Measurements from ENCODE around the gene EDC3.
"Not testable (repeated sequence)": the region's sequence is repeated elsewhere in the genome, so short reads cannot be mapped to it uniquely, and the experiment has no call there.

Gene EDC3

GRCh38 chr15:74611834-74612233 is 84.0 kb downstream of the EDC3 start:
- no peak for DNase-seq (ENCODE audit: low read depth)

- DNase-seq (ENCODE audit: low read depth) = no peak
These were observed 84.5 kb downstream of the EDC3 start for GRCh38 chr15:74611341-74611740.

DNA sequence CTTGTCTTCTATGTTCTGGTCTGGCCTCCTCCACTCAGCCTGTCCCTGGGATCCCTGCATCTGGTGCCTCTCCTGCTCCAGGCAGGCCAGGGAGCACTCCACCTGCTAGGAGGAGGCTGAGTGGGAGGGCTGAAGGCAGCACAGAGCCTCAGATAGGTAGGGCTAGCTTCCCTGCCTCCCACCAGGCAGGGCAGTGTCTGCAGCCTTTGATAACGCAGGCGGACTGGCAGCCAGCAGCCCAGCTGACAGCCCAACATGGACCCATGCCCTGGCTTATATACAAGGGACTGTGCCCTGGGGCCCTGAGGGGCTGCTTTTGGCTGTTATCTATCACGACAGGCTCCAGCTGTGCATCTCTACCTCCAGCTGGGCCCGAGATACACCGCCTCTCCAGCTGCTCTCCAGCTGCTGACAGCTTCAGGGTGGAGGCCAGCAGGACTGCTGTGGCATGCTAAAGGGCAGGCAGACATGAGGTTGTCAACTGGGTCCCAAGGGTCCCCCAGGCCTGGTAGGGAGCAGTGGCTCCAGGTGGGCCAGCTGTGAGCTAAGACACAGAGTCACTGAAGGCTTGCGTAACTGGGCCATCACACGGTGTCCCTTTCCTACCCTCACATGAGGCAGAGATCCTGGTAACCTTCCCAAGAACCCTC is 85.4 kb downstream of the EDC3 start:
- DNase-seq (ENCODE audit: low read depth) = no peak

GRCh38 chr15:74609938-74610301 is 85.9 kb downstream of the EDC3 start:
- DNase-seq (ENCODE audit: low read depth) = no peak

GRCh38 chr15:74608786-74609185 is 87.0 kb downstream of the EDC3 start:
- DNase-seq (ENCODE audit: low read depth) = no peak

DNA sequence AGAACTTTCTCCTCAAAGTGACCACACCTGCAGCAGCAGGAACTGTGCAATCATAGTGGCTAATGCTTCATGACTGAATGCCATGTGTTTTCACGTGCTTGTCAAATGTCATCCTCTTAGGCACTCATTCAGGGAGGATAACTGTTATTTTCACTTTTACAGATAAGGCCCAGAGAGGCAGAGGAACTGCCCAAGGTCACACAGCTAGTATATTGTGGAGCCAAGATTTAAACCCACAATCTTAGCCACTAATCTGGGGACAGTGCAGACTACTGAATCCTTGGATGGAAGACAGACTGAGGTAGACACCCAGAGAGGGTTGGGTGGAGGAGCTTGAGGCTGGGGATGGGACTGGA is 90.1 kb downstream of the EDC3 start:
- no peak for DNase-seq (ENCODE audit: low read depth)

DNA sequence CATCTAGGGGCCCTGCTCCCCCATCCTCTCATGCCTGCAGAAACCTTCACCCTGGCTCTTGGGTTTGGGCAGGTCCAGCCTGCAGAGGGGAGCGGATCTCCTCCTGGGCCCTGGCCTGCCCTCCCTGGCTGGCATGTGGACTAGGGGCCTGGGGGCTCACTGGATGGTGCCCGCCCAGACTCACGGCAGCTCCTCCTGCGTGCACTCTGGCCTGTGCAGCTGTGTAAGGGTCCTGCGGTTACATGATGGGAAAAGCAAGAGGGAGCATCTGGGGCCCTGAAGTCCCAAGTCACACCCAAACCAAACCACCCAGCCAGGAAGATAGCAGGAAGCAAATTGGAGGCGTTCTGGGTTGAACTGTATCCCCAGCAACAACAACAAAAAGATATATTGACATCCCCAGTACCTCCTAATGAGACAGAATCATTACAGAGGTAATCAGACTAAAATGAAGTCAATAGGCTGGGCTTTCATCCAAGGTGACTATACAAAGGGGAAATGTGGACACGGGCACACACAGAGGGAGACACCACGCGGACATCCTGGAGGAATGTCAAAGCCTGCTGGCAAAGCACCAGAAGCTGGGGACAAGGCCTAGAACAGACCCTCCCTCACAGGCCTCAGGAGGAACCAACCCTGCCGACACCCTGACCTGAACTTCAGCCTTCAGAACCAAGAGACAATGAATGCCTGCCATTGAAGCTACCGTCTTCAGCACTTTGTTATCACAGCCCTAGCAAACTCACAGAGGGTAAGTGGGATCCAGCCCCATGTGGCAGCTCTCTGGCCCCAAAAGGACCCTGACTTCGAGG is 90.6 kb downstream of the EDC3 start:
- no peak for DNase-seq (ENCODE audit: low read depth)

DNA sequence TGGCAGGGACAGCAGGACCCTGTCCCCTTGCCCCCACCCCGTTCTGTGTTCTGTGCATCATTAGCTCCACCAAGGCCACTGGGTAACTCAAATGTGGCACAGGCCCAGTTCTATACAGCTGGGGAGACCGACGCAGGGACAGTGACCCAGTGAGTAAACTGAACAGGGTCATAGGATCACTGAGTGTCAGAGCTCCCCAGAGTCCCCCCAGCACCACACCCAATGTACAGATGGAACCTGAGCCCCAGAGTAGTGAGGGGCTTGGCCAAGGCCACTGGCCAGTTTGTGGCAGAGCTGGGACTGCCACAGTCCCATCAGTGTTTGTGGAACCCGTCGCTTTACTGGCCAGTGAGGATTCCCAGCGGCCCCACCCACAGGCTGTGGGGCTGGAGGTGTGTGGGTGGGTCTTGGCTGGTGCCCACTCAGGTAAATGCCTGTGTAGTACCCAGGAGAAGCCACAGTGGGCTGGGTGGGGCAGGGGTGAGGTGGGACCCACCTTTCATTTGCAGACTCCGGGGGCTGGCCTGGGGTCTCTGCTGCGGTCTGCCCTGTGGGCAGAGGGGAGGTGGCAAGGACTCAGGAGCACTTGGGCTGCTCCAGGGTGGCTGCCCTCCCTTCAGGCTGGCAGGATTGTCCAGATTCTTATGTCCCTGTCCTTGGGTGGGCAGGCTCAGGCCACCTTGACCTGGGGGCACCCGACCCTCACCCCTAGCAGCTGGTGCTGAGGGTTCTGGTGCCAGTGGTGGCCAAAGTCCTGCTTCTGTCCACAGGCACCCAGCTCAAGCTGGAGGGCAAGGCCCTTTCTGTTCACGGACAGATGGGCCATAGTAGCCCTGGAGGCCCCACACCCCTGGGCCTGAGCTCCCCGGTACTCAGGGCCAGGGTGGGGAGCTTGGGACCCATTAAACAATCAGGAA is 91.8 kb downstream of the EDC3 start:
- DNase-seq (ENCODE audit: low read depth) = no peak

DNA sequence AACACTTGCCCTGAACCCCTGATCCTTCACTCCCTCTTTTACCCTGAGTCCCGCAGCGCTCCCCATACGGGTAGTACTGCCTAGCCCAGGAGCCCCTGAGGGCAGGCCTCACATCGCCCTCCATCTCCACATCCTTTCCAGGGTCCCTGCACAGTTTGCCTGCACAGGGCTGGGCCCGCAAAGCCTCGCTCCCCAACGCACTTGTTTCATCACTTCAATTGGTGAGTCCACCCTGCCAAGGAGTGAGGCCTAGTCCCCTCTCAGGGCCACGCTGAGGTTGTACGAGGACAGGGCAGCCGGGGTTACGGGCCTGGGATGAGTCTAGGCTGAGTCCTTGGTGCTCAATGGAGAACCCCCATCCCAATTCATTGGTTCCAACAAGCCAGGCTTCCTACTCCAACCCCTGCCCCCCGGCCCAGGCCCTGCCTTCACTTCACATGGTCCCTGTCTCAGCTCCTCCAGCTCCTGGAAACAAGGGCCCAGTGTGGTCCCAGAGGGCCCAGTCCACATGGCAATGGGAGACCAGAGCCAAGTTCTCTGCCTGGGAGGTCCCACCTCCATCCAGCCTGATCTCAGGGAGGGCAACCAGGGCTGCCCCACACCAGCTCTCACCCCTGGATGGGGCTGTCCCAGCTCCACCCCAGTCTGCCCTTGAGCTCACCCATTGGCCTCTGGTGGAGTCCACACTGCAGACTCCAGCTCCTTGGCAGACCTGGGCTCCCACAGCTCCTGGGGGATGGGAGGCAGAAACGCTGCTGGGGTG is 92.6 kb downstream of the EDC3 start:
- DNase-seq (ENCODE audit: low read depth) = no peak

DNA sequence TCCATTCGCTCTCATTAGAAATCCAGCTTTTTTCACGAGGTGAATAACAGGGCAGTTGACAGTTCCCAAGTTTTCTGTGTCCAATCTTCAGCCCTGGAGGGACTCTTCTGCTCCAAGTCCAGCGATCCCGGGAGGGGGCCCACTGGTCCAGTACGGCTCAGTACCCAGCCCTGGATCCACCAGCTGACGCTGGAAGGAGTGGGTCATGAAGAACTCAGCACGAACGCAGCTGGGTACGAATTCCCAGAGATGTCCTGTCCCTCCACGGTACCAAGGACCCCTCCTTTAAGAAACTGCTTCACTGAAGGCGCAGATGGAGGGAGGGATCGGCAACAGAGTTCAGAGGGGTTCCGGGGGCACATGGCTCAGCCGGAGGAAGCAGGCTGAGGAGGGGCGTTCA is 96.7 kb downstream of the EDC3 start:
- no peak for DNase-seq (ENCODE audit: low read depth)

DNA sequence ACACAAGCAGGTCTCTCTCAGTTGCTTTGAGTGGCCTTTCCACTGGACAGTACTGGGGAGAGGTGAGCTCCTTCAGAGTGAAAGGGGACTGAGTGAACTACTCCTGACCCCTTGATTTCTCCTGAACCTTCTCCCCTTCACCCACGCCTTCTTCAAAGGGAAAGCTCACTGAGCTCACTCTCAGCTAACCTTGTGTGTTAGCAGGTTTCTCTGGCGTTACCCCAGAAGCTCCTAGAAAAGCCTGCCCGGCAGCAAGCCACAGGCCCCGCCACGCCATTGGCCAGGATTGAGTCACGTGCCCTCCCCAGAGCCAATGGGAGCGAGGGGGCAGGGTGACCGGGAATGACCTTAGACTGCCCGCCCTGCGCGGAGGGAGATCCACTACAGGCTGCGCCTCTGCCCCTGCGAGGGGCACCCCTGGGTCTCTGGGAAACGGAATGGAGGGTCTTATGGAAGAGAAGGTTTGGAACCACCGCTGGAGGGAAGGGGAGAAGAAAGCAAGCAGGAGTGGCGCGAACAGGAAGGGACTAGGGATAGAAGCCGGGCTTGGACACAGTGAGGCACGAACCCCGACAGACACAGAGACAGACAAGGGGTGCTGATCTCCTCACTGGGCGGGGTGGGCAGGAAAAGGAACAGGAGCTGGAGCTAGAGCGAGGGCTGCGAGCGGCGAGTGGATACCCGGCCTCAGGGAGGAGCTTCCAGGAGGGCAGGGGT is 97.5 kb downstream of the EDC3 start:
- peak; percentile 91 for DNase-seq (ENCODE audit: low read depth)

DNA sequence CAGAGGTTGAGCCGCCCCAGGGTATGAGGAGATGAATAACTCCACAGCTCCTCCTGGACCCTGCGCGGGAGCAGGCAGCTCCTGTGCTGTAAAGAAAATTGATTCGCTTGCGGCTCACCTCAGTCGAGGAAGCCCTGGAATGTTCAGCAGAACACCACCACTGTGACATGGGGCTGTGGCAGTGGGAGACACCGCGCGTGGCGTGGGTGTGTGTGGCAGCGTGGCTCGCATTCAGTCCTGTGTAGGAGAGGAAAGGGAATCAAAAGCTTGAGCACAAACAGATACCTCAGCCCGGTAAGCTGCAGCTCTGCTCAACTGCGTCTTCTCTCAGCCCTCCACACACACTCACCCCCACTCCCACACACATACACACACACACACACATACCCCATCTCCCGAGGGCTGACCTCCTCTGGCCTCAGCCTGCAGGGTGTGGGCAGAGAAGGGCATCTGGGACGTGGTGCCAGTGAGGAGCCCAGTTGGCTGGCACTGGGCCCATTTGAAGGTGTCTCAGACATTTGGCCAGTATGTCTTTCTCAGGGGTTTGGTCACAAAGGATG is 98.6 kb downstream of the EDC3 start:
- DNase-seq (ENCODE audit: low read depth) = not testable (repeated sequence)

DNA sequence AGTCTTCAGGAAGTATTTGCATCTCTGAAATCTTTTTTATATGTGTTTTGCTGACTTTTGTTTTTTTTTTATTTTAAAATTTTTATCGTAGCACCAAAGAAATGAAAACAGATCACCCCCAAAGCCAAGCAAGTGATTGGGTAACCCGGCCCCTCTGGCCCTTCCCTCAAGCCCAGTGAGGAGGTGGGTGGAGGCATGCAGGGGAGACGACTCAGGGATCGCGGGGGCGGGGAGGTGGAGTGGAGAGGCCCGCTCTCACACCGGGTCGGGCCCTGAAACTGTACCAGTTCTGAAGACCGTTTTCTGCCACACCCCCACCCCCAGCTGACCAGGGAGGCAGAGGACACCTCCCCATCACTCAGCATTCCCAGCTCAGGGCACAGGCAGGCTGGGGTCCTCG is 99.1 kb downstream of the EDC3 start:
- DNase-seq (ENCODE audit: low read depth) = not testable (repeated sequence)

- DNase-seq (ENCODE audit: low read depth) = no peak
These were observed 100.6 kb downstream of the EDC3 start for GRCh38 chr15:74595271-74595670.

- no peak for DNase-seq (ENCODE audit: low read depth)
These were observed 101.4 kb downstream of the EDC3 start for GRCh38 chr15:74594455-74594854.

DNA sequence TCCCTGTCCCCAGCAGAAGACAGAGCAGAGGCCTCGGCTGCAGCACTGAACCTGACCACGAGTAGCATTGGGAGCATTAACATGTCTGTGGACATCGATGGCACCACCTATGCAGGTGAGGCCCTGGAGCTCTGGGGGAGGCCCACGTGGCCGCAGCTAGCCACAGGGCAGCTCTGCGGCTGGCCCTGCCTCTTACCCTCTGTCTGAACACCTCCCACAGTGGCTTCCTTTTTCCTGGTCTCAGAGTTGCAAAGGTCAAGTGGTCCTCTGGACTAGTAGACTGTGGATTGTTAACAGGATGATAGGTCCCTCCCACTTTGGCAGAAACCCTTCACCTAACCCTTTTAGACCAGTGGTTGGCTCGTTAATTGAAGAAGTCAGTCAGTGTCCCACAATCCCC is 102.7 kb downstream of the EDC3 start:
- DNase-seq (ENCODE audit: low read depth) = no peak

DNA sequence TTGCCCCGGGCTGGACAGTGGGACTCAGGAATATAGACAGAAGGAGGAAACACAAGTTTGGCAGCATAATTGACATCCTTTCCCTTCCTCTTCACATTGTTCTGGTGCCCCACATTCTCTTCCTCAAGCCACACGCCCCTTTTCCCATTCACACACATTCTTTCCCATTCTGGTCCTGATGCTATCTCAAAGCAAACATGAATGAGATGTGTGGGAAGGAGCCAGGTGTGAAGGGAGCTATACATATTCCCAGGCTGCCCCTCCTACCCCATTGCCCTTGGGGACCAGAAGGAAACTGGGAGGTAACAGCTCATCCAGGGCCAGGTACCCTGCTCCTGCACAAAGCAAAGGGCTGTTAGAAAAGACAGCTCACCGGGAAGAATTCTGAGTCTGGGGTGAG is 103.6 kb downstream of the EDC3 start:
- no peak for DNase-seq (ENCODE audit: low read depth)

- DNase-seq (ENCODE audit: low read depth) = peak; percentile 19
These were observed 106.0 kb downstream of the EDC3 start for GRCh38 chr15:74589826-74590225.

DNA sequence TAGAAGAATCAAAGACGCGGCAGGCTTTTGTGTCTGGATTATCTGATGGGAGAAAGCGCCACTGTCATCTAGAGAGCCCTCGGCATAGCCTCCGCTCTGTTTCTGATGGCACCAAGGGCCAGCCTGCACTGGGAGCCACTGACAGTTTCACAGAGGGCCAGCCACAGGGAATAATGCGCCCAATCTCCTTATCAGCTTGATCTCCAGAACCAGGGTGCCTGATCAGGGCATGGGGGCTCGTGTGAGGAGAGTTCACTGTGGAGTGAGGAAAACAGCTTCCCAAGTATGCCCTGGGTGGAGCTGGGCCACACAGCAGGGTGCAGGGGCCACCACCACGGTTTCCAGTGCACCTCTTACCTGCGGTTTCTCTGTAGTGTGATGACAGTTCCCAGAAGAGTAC is 110.0 kb downstream of the EDC3 start:
- no peak for DNase-seq (ENCODE audit: low read depth)

DNA sequence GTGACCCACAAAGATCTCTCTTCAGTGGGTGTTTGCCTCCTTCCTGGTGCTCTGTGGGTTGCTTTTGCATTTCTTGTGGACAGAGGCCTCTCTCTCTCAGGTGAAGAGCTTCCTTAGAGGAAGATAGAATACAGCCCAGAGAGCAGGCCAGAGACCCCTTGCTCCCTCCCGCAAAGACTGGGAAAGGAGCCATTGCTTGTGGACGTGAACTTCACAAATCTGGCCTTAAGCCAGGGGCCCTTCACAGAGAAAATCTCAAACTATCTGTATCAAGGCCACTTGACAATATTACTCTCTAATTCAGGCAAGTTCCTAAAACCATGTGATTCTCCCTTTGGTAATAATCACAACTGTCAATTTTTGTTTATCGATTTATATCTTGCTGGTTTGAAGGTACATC is 110.6 kb downstream of the EDC3 start:
- DNase-seq (ENCODE audit: low read depth) = no peak

GRCh38 chr15:74584779-74585178 is 111.0 kb downstream of the EDC3 start:
- DNase-seq (ENCODE audit: low read depth) = no peak
